Skeletal muscle cell (primary cell): Measurements from ENCODE around the gene FBXL3.
A peak's percentile ranks its signal among the peaks of the same experiment; 100 is the strongest.
"Not testable (repeated sequence)": the region's sequence is repeated elsewhere in the genome, so short reads cannot be mapped to it uniquely, and the experiment has no call there.

ENCODE experiments used
- DNase-seq: peaks from one replicate; pipeline ENCODE4 v3.0.0-alpha.2; 2010; ENCODE audit warnings: low read depth
- H3K4me3 ChIP-seq: 2 replicates; pipeline ENCODE4 v1.5.1; 2011; ENCODE audit warnings: low read depth, mild to moderate bottlenecking, control low read depth, low read length, moderate library complexity

FBXL3 gene

DNA sequence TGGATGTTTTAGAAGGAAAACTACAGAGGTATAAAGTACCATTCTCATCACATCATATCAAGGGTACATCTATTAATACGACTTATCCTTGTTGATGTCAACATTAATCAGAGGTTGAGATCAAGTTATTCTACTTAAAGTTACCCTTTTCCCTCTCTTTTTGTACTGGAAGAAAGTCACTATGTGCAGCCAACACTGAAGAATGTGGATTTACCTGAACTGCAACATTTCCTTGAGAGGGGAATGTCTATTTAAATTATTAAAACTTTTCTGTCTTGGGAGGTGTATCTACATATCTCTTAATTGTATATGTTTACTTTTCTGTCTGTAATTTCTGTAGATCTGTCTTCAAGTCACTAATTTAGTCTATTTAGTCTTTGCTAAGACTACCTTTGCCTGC lies 2.5 kb upstream of the FBXL3 start:
- H3K4me3 ChIP-seq: no peak overlapping the region
- no peak for DNase-seq

DNA sequence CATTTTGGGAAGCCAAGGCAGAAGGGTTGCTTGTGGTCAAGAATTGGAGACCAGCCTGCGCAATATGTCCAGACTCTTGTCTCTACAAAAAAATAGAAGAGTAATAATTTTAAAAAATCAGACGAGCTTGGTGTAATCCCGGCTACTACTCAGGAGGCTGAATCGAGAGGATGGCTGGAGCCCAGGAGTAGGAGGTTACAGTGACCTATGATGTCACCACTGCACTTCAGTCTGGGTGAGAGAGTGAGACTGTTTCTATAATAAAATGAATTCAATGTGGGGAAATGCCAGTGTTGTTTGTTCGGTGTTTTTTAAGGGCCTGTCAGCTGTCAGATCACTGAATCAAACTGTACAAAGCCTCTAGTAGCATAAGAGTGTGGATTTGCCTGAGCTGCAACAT lies 1.2 kb upstream of the FBXL3 start:
- H3K4me3 ChIP-seq: no peak overlapping the region
- DNase-seq: no peak

DNA sequence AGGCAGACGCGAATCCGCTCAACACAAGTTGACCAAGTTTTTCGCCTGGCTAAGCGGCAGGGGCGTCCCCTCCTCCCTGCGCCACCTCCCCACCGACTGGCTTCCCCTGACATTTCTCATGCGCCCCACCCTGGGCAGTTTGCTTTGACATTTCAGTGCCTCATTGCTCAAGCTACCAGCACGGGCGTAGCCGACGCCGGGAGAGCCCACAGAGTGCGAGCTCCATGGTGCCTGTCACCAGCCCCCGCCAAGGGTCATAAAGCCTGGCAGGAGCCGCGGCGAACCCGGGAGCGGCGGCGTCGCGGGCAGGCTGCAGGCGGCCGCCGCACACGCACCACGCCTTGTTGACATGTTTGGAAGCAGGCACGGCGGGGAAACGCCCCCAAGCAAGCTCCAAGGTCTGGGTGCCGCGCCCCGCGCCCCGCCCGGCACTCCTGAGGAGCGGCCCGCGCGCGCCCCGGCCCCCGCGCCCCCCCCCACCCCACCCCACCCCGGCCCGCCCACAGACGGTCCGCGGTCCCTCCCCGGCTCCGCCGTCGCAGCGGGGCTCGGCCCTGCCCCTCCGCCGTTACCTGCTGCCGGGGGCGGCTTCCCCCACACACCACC lies 601 bp downstream of the FBXL3 start:
- H3K4me3 ChIP-seq: peak overlapping the region; percentile 87
- no peak for DNase-seq

DNA sequence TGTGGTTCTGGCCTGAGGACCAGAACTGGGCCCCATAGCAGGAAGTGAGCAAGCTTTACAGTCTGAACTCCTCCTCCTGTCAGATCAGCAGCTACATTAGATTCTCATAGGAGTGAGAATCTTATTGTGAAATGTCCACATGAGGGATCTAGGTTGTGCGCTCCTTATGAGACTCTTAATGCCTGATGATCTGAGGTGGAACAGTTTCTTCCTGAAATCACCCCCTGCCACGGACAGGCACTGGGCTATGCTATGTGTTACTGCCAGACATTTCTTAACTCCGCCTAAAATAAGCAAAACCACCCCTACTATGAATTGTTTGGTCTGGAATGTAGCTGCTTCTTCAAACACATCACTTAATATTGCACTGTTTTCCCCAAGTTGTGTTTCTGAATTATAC lies 4.6 kb downstream of the FBXL3 start:
- no peak for DNase-seq
- no peak overlapping the region for H3K4me3 ChIP-seq

DNA sequence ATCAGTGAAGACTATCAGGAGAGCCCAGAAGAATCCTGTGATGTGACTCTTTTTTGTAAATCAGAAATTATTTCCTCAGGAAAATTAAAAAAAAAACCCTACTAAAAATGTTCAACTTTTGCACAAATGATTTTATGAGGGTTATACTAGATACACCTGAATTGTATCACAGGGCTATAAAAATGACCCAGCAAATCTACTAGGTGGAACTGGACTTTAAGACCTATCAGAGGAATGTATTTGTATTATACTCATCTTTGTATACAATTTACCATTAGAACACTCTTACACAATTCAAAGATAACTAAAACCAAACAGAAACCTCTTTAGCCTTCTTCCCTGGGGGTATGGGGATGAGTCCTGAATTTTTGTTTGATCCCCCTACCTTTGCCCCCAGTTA lies 7.2 kb downstream of the FBXL3 start:
- no peak overlapping the region for H3K4me3 ChIP-seq
- DNase-seq: no peak

DNA sequence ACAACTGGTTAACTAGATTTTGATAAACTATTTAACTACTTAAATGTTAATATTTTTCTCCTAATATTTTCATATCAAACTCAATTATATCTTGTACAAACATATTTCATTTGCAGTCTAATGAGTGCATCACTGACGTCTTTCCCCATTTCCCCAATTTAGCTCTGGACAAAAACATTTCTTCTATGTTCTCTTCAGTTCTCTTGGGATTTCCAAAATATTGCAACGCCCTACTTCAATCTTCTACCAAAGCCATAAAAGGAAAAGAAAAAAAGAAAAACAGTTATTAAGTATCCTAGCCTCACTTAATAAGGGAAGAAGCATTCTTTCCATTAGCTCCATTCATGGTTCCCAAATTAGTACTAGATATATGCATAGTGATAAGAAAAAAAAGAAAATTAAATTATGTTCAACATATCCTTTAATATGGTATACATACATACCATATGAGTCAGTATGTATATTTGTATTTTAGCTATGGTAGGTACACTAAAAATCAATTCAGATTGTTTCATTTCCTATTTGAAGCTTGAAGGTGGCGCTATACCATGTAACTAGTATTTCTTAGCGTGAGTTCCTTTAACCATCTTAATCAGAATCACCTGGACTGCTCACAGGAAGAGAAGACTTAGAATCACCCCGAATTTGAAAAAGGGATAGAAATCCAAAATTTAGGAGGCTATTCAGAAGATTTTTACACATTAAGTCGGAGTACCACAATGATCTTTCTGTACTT lies 9.9 kb downstream of the FBXL3 start:
- DNase-seq: no peak
- H3K4me3 ChIP-seq: no peak overlapping the region

DNA sequence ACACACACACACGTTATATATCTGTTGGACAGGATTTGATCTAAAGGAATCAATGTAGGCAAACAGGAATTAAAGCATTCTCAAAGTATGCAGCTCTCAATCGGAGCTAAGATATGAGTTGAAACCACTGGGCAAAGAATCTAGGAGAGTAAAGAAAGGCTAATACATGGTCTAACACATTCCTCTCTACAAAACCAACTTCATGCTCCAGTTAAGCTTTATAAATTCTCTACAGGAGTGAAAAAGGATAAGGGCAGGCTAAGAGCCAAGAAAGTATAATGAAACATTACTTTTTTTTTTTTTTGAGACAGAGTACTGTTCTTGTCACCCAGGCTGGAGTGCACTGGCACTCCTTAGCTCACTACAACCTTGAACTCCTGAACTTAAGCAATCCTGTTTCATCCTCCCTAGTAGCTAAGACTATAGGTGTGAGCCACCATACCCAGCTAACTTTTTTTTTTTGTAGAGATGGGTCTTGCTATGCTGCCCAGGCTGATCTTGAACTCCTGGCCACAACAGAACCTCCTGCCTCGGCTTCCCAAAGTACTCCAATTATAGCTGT lies 10.6 kb downstream of the FBXL3 start:
- DNase-seq: no peak
- no peak overlapping the region for H3K4me3 ChIP-seq

DNA sequence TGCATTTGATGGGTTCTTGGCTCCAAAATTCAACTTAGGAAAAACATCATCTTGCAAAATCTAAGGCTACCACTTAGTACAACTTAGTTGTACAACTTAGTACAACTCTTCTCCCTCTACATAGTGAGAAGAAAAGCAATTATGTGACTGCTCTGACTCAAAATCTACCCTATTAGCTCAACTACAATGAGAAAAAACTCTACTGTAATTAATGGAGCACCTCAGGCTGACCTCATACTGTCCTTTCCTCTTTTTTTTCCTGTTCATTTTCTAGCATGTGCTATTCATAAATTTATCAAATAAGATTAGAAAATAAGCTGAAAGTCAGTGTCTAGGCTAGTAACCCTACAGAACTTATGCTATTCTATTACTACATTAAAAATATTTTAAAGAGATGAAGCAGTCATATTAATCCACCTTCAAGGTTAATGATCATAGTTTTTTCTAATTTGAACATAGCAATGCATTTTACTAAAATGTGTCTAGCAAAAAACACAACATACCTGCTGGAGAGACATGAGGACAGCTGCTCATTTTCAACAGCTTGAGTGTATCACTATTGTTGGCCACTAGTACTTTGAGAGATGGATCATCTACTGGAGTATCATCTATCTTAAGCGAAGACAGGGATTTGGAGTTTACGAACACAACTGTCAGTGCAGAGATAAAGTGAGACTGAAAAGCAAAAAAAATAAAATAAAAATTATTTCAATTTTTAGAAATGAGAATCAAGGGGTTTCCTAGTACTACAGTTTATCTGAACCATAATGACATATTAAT lies 11.9 kb downstream of the FBXL3 start:
- DNase-seq: no peak
- no peak overlapping the region for H3K4me3 ChIP-seq

DNA sequence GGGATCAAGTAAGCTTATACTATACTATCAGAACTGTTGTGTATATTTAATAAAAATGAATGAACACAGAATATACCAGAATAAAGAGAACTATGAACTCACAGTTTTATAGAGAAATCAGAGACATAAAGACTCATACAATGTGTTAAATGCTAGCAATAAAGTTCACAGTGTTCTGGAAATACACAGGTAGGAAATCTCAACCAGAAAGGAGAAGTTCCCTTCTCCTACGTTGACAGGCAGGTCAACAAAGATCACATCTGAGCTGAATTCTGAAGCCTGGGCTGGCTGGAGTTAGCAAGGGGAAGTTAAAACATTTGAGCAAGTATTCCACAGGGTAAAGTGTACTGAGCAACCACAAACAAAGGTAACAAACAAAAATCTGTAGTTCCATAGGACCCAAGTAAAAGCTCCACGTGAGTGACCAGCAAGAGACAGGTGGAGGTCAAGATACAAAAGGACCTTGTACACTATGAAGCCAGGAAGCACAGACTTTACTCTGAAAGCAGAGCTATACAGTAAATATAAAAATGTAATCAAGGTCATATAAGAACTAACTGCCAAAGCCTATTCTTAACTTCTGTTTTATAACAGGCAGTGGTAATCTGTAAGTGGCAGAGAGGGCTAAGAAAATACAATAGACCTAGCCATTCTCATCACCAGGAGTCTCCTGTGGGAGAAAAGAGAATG lies 13.0 kb downstream of the FBXL3 start:
- no peak overlapping the region for H3K4me3 ChIP-seq
- DNase-seq: no peak

DNA sequence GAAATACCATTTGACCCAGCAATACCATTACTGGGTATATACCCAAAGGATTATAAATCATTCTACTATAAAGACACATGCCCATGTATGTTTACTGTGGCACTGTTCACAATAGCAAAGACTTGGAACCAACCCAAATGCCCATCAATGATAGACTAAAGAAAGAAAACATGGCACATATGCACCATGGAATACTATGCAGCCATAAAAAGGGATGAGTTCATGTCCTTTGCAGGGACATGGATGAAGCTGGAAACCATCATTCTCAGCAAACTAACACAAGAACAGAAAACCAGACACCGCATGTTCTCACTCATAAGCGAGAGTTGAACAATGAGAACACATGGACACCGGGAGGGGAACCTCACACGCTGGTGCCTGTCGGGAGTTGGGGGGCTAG lies 17.2 kb downstream of the FBXL3 start:
- not testable (repeated sequence) for H3K4me3 ChIP-seq, DNase-seq

DNA sequence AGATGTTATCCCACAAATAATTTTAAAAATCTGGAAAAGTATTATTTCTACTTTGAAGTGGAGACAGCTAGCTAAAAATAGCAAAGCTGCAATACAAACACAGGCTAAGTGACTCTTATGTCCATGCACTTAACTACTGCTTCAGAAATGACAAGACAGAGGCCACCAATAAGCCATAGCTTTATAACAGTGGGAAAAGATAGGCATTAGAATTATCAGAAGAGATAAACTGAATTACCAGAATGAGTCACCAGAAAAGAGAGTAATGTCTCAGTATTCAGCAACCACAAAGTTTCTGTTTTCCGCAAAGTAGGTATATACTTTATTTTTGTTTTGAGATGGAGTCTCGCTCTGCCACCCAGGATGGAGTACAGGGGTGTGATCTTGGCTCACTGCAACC lies 17.9 kb downstream of the FBXL3 start:
- no peak for DNase-seq
- H3K4me3 ChIP-seq: no peak overlapping the region

DNA sequence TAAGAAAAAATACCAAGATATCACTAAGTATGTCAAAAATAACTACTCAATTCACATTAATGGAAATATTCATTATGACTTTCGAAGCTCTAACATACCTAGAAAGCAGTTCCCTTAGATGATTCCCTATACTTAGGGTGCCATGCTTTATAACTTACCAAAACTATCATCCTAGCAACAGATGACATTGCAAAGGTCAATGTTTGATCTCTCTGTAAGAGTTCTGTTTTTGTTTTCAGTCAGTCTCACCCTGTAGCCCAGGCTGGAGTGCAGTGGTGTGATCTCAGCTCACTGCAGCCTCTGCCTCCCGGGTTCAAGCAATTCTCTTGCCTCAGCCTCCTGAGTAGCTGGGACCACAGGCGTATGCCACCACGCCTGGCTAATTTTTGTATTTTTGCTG lies 18.6 kb downstream of the FBXL3 start:
- not testable (repeated sequence) for H3K4me3 ChIP-seq, DNase-seq

DNA sequence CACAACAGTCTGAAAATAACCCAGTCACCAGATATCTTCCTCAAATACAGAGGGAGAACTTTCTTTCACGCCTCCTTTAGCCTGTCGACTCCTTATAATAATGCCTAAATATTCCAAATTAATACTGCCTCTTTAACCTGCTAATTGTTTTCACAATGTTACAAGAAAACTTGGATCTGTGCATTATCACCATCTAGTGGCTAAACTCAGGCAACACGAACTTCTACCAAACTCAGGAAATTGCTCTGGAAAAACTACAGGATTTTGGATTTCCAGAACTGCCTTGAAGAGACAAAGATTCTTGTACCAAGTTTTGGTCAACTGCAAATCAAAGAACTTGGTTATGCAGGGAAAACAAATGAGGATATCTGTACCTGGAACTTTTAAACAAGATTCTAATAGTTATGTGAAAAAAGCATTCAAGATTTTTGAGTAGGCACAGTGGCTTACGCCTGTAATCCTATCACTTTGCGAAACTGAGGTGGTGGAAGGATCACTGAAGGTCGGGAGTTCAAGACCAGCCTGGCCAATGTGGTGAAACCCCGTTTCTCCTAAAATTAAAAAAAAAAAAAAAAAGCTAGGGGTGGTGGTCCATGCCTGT lies 24.3 kb downstream of the FBXL3 start:
- DNase-seq: no peak
- no peak overlapping the region for H3K4me3 ChIP-seq

DNA sequence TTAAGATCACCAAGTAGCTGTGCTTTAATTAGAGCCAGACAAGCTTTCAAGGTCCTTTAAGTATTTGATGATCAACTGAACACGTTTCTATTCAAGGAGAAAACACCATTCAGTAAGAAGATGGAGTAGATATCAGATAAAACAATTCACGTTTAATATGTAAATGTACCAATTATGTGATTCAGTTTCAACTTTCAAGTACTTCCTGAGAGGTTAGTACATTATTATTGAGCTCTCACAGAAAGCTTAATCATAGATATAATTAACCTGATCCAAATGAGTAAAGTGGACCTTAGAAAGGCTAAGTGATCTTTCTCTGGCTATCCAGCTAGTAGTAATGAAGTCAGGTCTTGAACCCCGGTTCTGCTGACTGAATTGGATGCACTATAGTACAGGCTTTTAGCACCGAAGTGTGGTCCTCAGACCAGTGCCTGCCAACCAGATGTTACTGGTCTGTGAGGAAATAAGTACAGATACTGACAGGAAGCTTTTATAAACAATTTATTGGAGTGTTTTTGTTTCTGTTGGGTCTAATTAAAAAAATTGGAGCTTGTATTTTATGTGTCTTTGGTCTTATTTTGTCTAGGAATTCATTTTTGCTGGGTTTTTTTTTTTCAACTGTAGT lies 24.9 kb downstream of the FBXL3 start:
- no peak for DNase-seq
- H3K4me3 ChIP-seq: no peak overlapping the region

DNA sequence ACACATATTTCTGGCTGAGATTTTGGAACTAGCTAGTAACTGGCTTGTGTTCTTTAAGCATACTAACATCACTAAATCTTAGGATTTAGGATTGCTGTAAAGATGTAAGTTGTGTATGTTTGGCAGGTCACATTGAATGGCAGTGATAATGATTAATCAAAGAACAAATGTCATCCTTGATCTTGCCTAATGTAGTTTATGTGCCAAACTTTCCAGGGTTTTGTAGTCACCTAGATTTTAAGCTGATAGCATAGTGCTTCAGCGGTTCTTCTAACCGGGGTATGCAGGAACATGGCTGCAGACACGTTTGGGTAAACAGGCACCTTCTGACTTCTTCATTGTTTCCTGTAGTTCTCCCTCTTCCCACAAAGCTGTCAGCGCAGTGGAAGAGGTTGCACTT lies 25.4 kb downstream of the FBXL3 start:
- no peak for DNase-seq
- H3K4me3 ChIP-seq: no peak overlapping the region

DNA sequence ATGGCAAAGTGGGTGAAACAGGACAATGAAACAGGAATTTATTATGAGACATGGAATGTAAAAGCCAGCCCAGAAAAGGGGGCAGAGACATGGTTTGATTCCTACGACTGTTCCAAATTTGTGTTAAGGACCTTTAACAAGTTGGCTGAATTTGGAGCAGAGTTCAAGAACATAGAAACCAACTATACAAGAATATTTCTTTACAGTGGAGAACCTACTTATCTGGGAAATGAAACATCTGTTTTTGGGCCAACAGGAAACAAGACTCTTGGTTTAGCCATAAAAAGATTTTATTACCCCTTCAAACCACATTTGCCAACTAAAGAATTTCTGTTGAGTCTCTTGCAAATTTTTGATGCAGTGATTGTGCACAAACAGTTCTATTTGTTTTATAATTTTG lies 26.5 kb downstream of the FBXL3 start:
- DNase-seq: no peak
- H3K4me3 ChIP-seq: no peak overlapping the region

DNA sequence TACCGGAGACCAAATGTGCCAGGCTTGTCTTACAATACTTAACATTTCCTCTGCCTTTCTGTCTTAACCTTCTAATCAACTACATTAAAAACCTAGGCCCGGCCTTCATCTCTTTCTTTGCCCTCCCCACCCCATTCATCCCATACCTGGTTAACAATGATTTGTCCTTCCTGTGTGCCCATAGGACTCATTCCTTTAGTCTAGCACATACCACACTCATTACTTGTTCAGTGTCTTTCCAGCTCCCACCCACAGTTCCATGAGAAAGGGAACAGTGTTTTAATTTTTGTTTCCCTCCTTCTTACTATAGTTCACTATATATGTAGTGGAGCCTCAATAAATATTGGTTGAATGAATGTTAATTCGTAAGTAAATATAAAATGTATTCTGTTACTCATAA lies 32.7 kb downstream of the FBXL3 start:
- DNase-seq: no peak
- H3K4me3 ChIP-seq: no peak overlapping the region

DNA sequence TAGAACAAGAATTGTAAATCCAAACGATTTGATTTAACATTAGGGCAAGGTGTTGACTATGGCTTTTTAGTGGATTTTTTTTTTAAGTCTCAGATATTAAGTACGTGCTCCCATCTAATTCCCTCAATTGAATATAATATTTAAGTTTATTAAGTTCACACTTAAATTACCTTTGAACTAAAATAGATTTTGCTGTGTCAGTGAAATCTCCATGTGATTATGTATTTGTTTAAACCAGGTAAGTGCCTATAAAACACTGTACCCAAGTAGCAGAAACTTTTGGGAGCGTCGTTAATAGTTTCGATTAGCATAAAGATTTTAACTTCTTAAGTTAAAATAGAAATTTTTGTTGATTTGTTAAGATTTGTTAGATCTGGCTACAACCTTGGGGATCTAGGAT lies 33.5 kb downstream of the FBXL3 start:
- H3K4me3 ChIP-seq: no peak overlapping the region
- DNase-seq: no peak

DNA sequence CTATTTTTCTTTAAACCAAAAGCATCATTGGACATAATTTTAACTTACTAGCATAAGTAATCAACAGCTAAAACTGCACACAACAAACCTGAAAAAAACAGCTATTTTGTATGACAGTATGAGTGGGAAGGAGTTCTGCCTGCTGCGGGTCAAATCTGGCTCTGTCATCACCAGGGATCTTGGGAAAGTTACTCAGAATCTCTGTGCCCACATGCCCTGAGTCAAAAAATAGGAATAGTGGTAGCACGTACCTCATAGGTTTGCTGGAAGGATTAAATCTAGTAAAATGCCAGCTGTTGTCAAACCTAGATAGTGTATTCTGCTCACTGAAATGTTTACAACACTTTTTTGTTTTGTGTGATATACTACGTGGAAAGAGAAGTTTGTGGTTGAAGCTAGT lies 33.9 kb downstream of the FBXL3 start:
- DNase-seq: no peak

More for the DNA sequence above, 33.9 kb downstream of the FBXL3 start:
- H3K4me3 ChIP-seq: peak overlapping the region; percentile 82
